ENCODE results near the gene GPN1. TPM values are rescaled to one million over a fixed set of nuclear protein-coding genes. Genes with fewer than 3 reads are reported as not detected.
"Not testable (repeated sequence)": the region's sequence is repeated elsewhere in the genome, so short reads cannot be mapped to it uniquely, and the experiment has no call there.

Gene GPN1
- total RNA-seq, 2 donors from 2014 or later: 23.4 to 27.6 TPM

- Histone ChIP-seq H3K27me3 (no peaks in the 10 kb centered on the region), H3K9me3 (no peaks in the 10 kb centered on the region), H3K9ac (ENCODE audit: low read depth in 2 of 2, low read length in 2 of 2) (peak overlapping the region; percentile 85 to 96), H3K4me1 (peaks cover 6% of the 10 kb centered on the region), H3K27ac (peak overlapping the region; percentile 68), H3K4me3 (peak overlapping the region; percentile 78), H3K36me3 (peaks cover 6% of the 10 kb centered on the region)
- no peak for TF ChIP-seq CTCF (IDR thresholded peaks at IDR 0.05)
- no peak for DNase-seq
- intact Hi-C loops (cut with DNase I): no loop called here
Observed at GRCh38 chr2:27627963-27628766, 685 bp upstream of the GPN1 start.

- H3K9me3 ChIP-seq; intact Hi-C loops (cut with DNase I); H3K4me3 ChIP-seq; H3K27me3 ChIP-seq; H3K4me1 ChIP-seq; H3K36me3 ChIP-seq; DNase-seq; H3K27ac ChIP-seq; H3K9ac ChIP-seq (ENCODE audit: low read depth in 2 of 2, low read length in 2 of 2): not testable (repeated sequence)
Observed at GRCh38 chr2:27630257-27630656, 1.4 kb downstream of the GPN1 start.

GRCh38 chr2:27634291-27634690 is 5.4 kb downstream of the GPN1 start:
- Histone ChIP-seq H3K4me1 (peaks cover 6% of the 10 kb centered on the region), H3K27me3 (no peaks in the 10 kb centered on the region), H3K9ac (ENCODE audit: low read depth in 2 of 2, low read length in 2 of 2) (no peak overlapping the region), H3K4me3 (no peak overlapping the region), H3K9me3 (no peaks in the 10 kb centered on the region), H3K36me3 (peaks cover 6% of the 10 kb centered on the region), H3K27ac (no peak overlapping the region)
- intact Hi-C loops (cut with DNase I): no loop called here
- TF ChIP-seq CTCF (IDR thresholded peaks at IDR 0.05): no peak
- no peak for DNase-seq

GRCh38 chr2:27636766-27637165 is 7.9 kb downstream of the GPN1 start:
- DNase-seq: no peak
- Histone ChIP-seq H3K4me1 (no peaks in the 10 kb centered on the region), H3K9me3 (no peaks in the 10 kb centered on the region), H3K9ac (ENCODE audit: low read depth in 2 of 2, low read length in 2 of 2) (no peak overlapping the region), H3K27me3 (no peaks in the 10 kb centered on the region), H3K36me3 (peaks cover 6% of the 10 kb centered on the region), H3K4me3 (no peak overlapping the region), H3K27ac (no peak overlapping the region)
- no peak for TF ChIP-seq CTCF (IDR thresholded peaks at IDR 0.05)
- intact Hi-C loops (cut with DNase I): no loop called here

GRCh38 chr2:27638037-27638637 is 9.3 kb downstream of the GPN1 start:
- no peak overlapping the region for H3K4me3 ChIP-seq
- intact Hi-C loops (cut with DNase I): no loop called here
- no peak overlapping the region for H3K9ac ChIP-seq (ENCODE audit: low read depth in 2 of 2, low read length in 2 of 2)
- H3K4me1 ChIP-seq: no peaks in the 10 kb centered on the region
- DNase-seq: no peak
- no peaks in the 10 kb centered on the region for H3K9me3 ChIP-seq
- no peaks in the 10 kb centered on the region for H3K27me3 ChIP-seq
- H3K27ac ChIP-seq: no peak overlapping the region
- TF ChIP-seq CTCF (IDR thresholded peaks at IDR 0.05): no peak
- H3K36me3 ChIP-seq: no peaks in the 10 kb centered on the region

GRCh38 chr2:27638709-27639108 is 9.9 kb downstream of the GPN1 start:
- no peak for DNase-seq
- no peaks in the 10 kb centered on the region for H3K9me3 ChIP-seq
- H3K4me3 ChIP-seq: no peak overlapping the region
- TF ChIP-seq CTCF (IDR thresholded peaks at IDR 0.05): no peak
- H3K9ac ChIP-seq (ENCODE audit: low read depth in 2 of 2, low read length in 2 of 2): no peak overlapping the region
- no peaks in the 10 kb centered on the region for H3K27me3 ChIP-seq
- intact Hi-C loops (cut with DNase I): no loop called here
- H3K36me3 ChIP-seq: no peaks in the 10 kb centered on the region
- no peak overlapping the region for H3K27ac ChIP-seq
- H3K4me1 ChIP-seq: no peaks in the 10 kb centered on the region
